HL-60 (cell line): ENCODE results near the gene PGLYRP1.

Experiments used
- DNase-seq, 2 experiments: peaks; one replicate each; pipeline ENCODE4 v3.0.0-alpha.2; 2010 to 2020; ENCODE audit warnings: low read depth in 1 of 2, low spot score in 1 of 2
- H3K27ac ChIP-seq: fragments of 250-450 bp; sonication (Bioruptor Pico); replicated peaks from 2 replicates; pipeline ENCODE4 v1.5.1; 2020; ENCODE audit warnings: mild to moderate bottlenecking, moderate library complexity
- H3K27me3 ChIP-seq: fragments of 250-450 bp; sonication (Bioruptor Pico); 2 replicates; pipeline ENCODE4 v1.5.1; 2021; ENCODE audit warnings: mild to moderate bottlenecking, moderate library complexity; ENCODE audit not compliant: insufficient read depth, poor library complexity, severe bottlenecking
- H3K4me3 ChIP-seq: replicated peaks from 2 replicates; pipeline ENCODE4 v1.5.1; 2011; ENCODE audit warnings: mild to moderate bottlenecking, control low read depth, low read length; ENCODE audit not compliant: insufficient read depth
- GABPA ChIP-seq: IDR thresholded peaks from 2 replicates; pipeline ENCODE4 v1.6.1; 2012; ENCODE audit warnings: low read depth
- POLR2AphosphoS5 ChIP-seq: IDR thresholded peaks from 2 replicates; pipeline ENCODE4 v1.6.1; 2012; ENCODE audit warnings: low read depth
- SPI1 ChIP-seq: IDR thresholded peaks from 2 replicates; pipeline ENCODE4 v1.6.1; 2012; ENCODE audit warnings: low read depth, mild to moderate bottlenecking, borderline replicate concordance
- TF ChIP-seq, protein P1 (sequence below): IDR thresholded peaks from one replicate; pipeline ENCODE4 v1.5.1; 2011; ENCODE audit warnings: low read length, control low read depth, inconsistent platforms; ENCODE audit not compliant: insufficient read depth
- TF ChIP-seq, protein P2 (sequence below): IDR thresholded peaks from 2 replicates; pipeline ENCODE4 v1.6.1; 2012; ENCODE audit warnings: low read depth; ENCODE audit not compliant: insufficient replicate concordance

The PGLYRP1 gene

DNA sequence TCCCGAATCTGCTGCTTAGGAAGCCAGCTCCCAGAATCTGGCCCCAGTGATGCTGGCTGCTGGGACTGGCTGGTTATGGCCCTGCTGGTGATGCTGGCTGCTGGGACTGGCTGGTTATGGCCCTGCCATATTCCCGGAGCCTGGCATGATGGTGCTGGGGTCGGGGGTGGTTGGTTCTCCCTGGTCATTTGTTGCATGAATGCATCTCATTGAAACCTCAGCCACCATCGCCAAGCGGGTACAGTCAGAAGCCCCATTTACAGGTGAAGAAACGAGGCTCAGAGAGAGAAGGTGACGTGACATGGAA lies 2.1 kb downstream of the PGLYRP1 start:
- TF ChIP-seq SPI1 (no peak), GABPA (no peak), POLR2AphosphoS5 (no peak)
- TF ChIP-seq, protein P1, sequence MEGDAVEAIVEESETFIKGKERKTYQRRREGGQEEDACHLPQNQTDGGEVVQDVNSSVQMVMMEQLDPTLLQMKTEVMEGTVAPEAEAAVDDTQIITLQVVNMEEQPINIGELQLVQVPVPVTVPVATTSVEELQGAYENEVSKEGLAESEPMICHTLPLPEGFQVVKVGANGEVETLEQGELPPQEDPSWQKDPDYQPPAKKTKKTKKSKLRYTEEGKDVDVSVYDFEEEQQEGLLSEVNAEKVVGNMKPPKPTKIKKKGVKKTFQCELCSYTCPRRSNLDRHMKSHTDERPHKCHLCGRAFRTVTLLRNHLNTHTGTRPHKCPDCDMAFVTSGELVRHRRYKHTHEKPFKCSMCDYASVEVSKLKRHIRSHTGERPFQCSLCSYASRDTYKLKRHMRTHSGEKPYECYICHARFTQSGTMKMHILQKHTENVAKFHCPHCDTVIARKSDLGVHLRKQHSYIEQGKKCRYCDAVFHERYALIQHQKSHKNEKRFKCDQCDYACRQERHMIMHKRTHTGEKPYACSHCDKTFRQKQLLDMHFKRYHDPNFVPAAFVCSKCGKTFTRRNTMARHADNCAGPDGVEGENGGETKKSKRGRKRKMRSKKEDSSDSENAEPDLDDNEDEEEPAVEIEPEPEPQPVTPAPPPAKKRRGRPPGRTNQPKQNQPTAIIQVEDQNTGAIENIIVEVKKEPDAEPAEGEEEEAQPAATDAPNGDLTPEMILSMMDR, result no peak
- TF ChIP-seq, protein P2, sequence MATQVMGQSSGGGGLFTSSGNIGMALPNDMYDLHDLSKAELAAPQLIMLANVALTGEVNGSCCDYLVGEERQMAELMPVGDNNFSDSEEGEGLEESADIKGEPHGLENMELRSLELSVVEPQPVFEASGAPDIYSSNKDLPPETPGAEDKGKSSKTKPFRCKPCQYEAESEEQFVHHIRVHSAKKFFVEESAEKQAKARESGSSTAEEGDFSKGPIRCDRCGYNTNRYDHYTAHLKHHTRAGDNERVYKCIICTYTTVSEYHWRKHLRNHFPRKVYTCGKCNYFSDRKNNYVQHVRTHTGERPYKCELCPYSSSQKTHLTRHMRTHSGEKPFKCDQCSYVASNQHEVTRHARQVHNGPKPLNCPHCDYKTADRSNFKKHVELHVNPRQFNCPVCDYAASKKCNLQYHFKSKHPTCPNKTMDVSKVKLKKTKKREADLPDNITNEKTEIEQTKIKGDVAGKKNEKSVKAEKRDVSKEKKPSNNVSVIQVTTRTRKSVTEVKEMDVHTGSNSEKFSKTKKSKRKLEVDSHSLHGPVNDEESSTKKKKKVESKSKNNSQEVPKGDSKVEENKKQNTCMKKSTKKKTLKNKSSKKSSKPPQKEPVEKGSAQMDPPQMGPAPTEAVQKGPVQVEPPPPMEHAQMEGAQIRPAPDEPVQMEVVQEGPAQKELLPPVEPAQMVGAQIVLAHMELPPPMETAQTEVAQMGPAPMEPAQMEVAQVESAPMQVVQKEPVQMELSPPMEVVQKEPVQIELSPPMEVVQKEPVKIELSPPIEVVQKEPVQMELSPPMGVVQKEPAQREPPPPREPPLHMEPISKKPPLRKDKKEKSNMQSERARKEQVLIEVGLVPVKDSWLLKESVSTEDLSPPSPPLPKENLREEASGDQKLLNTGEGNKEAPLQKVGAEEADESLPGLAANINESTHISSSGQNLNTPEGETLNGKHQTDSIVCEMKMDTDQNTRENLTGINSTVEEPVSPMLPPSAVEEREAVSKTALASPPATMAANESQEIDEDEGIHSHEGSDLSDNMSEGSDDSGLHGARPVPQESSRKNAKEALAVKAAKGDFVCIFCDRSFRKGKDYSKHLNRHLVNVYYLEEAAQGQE, result no peak
- Histone ChIP-seq H3K27me3 (no peaks in the 10 kb centered on the region), H3K27ac (no peak overlapping the region), H3K4me3 (no peak overlapping the region)
- no peak for DNase-seq

DNA sequence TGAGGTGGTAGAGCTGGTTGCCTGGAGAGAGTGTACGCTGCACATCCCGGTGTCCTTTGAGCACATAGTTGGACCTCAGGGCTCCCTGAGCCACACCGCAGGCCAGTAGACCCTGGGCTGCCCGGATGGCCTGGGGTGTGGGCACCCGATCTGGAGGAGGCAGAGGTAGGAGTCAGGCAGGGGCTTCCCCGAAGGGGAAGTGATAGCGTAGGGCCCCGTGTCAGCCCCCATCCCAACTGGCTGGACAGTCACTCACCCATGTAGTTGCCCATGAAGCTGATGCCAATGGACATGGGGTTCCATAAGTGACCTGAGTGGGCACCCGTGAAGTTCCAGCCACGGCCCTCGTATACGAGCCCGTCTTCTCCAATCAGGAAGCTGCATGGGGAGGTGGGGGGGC lies 3.6 kb downstream of the PGLYRP1 start:
- no peaks in the 10 kb centered on the region for H3K27me3 ChIP-seq
- H3K27ac ChIP-seq, result no peak overlapping the region
- no peak for DNase-seq
- H3K4me3 ChIP-seq, result no peak overlapping the region
- TF ChIP-seq, protein P2, result no peak
- TF ChIP-seq, protein P1, result no peak
- TF ChIP-seq SPI1, result no peak

DNA sequence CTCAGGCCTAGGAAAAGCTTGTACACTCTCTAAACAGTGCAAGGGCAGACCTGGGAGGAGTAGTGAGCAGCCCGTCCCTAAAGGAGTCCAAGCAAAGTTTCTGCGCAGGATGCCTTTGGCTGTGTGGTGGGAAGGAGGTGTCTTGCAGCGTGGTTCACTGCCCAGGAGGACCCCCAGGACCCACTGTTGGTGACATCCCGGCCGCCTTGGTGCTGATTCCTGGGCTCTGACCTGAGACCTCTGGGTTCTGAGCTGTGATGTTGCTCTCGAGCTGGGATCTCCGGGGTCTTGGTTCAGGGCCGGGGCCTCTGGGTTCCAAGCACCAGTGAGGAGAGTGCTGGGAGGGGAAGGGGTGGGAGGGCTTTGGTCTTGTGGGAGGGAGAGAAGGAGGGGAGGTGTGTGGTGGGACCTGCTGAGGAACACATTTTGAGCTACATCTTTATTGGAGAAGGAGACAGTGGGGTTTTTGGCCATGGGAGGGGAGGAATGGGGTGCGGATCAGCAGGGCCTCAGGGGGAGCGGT lies 4.1 kb downstream of the PGLYRP1 start:
- Histone ChIP-seq H3K27ac (no peak overlapping the region), H3K4me3 (no peak overlapping the region), H3K27me3 (no peaks in the 10 kb centered on the region)
- TF ChIP-seq, protein P2, result no peak
- no peak for TF ChIP-seq POLR2AphosphoS5
- no peak for TF ChIP-seq SPI1
- TF ChIP-seq, protein P1, result no peak
- no peak for TF ChIP-seq GABPA
- DNase-seq, result no peak
